ENCODE measurements around the gene IL6ST. TPM values are rescaled to one million over a fixed set of nuclear protein-coding genes. Genes with fewer than 3 reads are reported as not detected.

Gene IL6ST
- total RNA-seq, 2 experiments from 2014 or later = 377 to 404 TPM

GRCh38 chr5:55903121-55903701, 91.6 kb downstream of the IL6ST start:
- Histone ChIP-seq H3K27me3 (ENCODE audit: control insufficient read depth in 1 of 2, insufficient read depth in 2 of 2, low read length in 2 of 2) (peaks cover 0 to 2% of the 10 kb centered on the region in 2 experiments), H3K36me3 (ENCODE audit: insufficient read depth, low read length) (no peaks in the 10 kb centered on the region), H3K9me3 (ENCODE audit: control insufficient read depth in 1 of 2, insufficient read depth in 1 of 2, low read length in 2 of 2) (no peaks in the 10 kb centered on the region), H3K27ac (ENCODE audit: low read depth in 1 of 2, low read length in 2 of 2) (no peak overlapping the region), H3K4me1 (ENCODE audit: insufficient read depth, low read length) (peaks cover 25% of the 10 kb centered on the region), H3K4me3 (ENCODE audit: low read length) (no peak overlapping the region)
- Mint-ChIP-seq H3K27me3 (peaks cover 9% of the 10 kb centered on the region), H3K27ac (no peak overlapping the region), H3K4me3 (peak overlapping the region; percentile 20), H3K9me3 (no peaks in the 10 kb centered on the region), H3K4me1 (ENCODE audit: low read depth) (peaks cover 18% of the 10 kb centered on the region), H3K36me3 (ENCODE audit: low read depth) (no peaks in the 10 kb centered on the region)
- ATAC-seq (ENCODE audit: poor library complexity) = peak; percentile 76
- CTCF ChIA-PET = no interaction called here
- intact Hi-C loops (cut with DNase I, micrococcal nuclease) = no loop called here
- peak; percentile 17 to 87 (median 38) for DNase-seq
- POLR2A ChIA-PET = no interaction called here
- TF ChIP-seq, protein P1, sequence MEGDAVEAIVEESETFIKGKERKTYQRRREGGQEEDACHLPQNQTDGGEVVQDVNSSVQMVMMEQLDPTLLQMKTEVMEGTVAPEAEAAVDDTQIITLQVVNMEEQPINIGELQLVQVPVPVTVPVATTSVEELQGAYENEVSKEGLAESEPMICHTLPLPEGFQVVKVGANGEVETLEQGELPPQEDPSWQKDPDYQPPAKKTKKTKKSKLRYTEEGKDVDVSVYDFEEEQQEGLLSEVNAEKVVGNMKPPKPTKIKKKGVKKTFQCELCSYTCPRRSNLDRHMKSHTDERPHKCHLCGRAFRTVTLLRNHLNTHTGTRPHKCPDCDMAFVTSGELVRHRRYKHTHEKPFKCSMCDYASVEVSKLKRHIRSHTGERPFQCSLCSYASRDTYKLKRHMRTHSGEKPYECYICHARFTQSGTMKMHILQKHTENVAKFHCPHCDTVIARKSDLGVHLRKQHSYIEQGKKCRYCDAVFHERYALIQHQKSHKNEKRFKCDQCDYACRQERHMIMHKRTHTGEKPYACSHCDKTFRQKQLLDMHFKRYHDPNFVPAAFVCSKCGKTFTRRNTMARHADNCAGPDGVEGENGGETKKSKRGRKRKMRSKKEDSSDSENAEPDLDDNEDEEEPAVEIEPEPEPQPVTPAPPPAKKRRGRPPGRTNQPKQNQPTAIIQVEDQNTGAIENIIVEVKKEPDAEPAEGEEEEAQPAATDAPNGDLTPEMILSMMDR (IDR thresholded peaks at IDR 0.05) = no peak

DNA sequence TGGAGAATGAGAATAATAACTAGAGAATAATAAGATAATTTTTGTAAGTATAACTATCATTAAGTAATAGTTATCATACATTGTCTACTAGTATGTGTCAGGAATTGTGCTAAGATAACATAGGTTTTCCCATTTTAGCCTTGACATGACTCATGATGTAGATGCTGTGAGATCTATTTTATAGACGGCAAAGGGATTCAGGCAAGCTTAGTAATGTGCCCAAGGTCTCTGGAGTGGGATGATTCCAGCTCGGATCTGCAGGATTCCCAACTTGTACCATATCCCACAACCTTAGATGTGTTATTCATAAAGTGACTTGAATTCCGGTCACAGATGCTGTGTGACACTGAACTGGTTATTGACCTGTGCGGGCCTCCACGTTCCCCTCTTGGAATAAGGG, 92.1 kb downstream of the IL6ST start:
- CTCF ChIA-PET = no interaction called here
- Mint-ChIP-seq H3K27me3 (peaks cover 9% of the 10 kb centered on the region), H3K4me1 (ENCODE audit: low read depth) (peaks cover 18% of the 10 kb centered on the region), H3K4me3 (no peak overlapping the region), H3K36me3 (ENCODE audit: low read depth) (no peaks in the 10 kb centered on the region), H3K27ac (no peak overlapping the region), H3K9me3 (no peaks in the 10 kb centered on the region)
- DNase-seq (no peak), ATAC-seq (ENCODE audit: poor library complexity) (no peak)
- H3K4me3 ChIP-seq (ENCODE audit: low read length) = no peak overlapping the region
- H3K36me3 ChIP-seq (ENCODE audit: insufficient read depth, low read length) = no peaks in the 10 kb centered on the region
- TF ChIP-seq, protein P1 (IDR thresholded peaks at IDR 0.05) = no peak
- intact Hi-C loops (cut with DNase I, micrococcal nuclease) = no loop called here
- no peak overlapping the region for H3K27ac ChIP-seq (ENCODE audit: low read depth in 1 of 2, low read length in 2 of 2)
- H3K27me3 ChIP-seq (ENCODE audit: control insufficient read depth in 1 of 2, insufficient read depth in 2 of 2, low read length in 2 of 2) = peaks cover 0 to 2% of the 10 kb centered on the region in 2 experiments
- H3K4me1 ChIP-seq (ENCODE audit: insufficient read depth, low read length) = peaks cover 25% of the 10 kb centered on the region
- POLR2A ChIA-PET = no interaction called here
- no peaks in the 10 kb centered on the region for H3K9me3 ChIP-seq (ENCODE audit: control insufficient read depth in 1 of 2, insufficient read depth in 1 of 2, low read length in 2 of 2)

DNA sequence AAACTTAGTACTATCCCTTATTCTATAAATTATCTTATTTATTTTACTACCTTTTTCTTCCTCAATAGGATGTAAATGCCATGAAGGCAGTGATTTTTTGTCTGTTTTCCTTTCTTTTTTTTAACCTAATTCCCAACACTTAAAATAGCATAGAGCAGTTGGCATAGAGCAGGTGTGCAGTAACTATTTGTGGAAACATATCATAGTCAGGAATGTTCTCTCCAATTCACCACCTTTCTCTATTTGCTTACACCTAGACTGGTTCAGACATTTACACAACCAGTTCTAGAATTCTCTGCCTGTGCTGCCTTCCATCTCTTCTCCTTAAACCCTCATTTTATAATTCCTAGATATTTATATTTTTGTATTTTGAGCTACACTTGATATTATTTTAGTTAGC, 94.0 kb downstream of the IL6ST start:
- Histone ChIP-seq H3K9me3 (ENCODE audit: control insufficient read depth in 1 of 2, insufficient read depth in 1 of 2, low read length in 2 of 2) (no peaks in the 10 kb centered on the region), H3K36me3 (ENCODE audit: insufficient read depth, low read length) (no peaks in the 10 kb centered on the region), H3K4me3 (ENCODE audit: low read length) (no peak overlapping the region), H3K27ac (ENCODE audit: low read depth in 1 of 2, low read length in 2 of 2) (no peak overlapping the region), H3K27me3 (ENCODE audit: control insufficient read depth in 1 of 2, insufficient read depth in 2 of 2, low read length in 2 of 2) (peaks cover 0 to 2% of the 10 kb centered on the region in 2 experiments), H3K4me1 (ENCODE audit: insufficient read depth, low read length) (peaks cover 26% of the 10 kb centered on the region)
- DNase-seq (no peak), ATAC-seq (ENCODE audit: poor library complexity) (no peak)
- CTCF ChIA-PET = no interaction called here
- Mint-ChIP-seq H3K4me1 (ENCODE audit: low read depth) (peaks cover 18% of the 10 kb centered on the region), H3K9me3 (no peaks in the 10 kb centered on the region), H3K4me3 (no peak overlapping the region), H3K36me3 (ENCODE audit: low read depth) (no peaks in the 10 kb centered on the region), H3K27me3 (peaks cover 14% of the 10 kb centered on the region), H3K27ac (no peak overlapping the region)
- POLR2A ChIA-PET = no interaction called here
- intact Hi-C loops (cut with DNase I, micrococcal nuclease) = no loop called here
- TF ChIP-seq, protein P1 (IDR thresholded peaks at IDR 0.05) = no peak

Measured in CD4-positive, alpha-beta T cell (primary cell).